SK-N-SH (cell line): ENCODE results near the gene TRDN. TPM values are rescaled to one million over a fixed set of nuclear protein-coding genes. Genes with fewer than 3 reads are reported as not detected.

Source experiments
- CTCF ChIA-PET: fragments of 300-600, 350-600 bp; formaldehyde crosslinking; extraction: SDS; loops from one replicate; lab custom pipeline; 2021; lab: Yijun Ruan, JAX
- POLR2A ChIA-PET: fragments of 350-600 bp; sonication (Branson Sonifier 250); formaldehyde crosslinking; extraction: SDS; loops from one replicate; lab custom pipeline; 2020; ENCODE audit warnings: antibody characterized with exemption, inconsistent platforms; lab: Yijun Ruan, JAX
- DNase-seq: peaks from one replicate; pipeline ENCODE4 v3.0.0; 2012
- H2AFZ ChIP-seq: fragments of 200-600 bp; sonication (generic); 2 replicates; pipeline ENCODE4 v1.8.1; 2016; ENCODE audit warnings: antibody characterized with exemption, mild to moderate bottlenecking, low read depth
- H3F3A ChIP-seq: fragments of 200-600 bp; sonication (generic); replicated peaks from 2 replicates; pipeline ENCODE3; 2016; ENCODE audit warnings: antibody characterized with exemption, mild to moderate bottlenecking; ENCODE audit not compliant: insufficient read depth
- H3K27ac ChIP-seq, 2 experiments: fragments of 200-500 bp in 1 of 2; fragments of 200-600 bp in 1 of 2; sonication (Bioruptor generic) in 1 of 2; sonication (generic), shearing (Covaris generic) in 1 of 2; 2 replicates each; pipeline versions ENCODE4 v1.5.1 to v1.6.1; 2014 to 2016; ENCODE audit warnings: low read depth in 2 of 2, inconsistent platforms in 1 of 2, low read length in 1 of 2, mild to moderate bottlenecking in 1 of 2, mixed read lengths in 1 of 2
- H3K27me3 ChIP-seq: fragments of 200-600 bp; sonication (generic), shearing (Covaris generic); 2 replicates; pipeline ENCODE4 v1.6.1; 2016; ENCODE audit warnings: mixed run types; ENCODE audit not compliant: insufficient read depth
- H3K36me3 ChIP-seq, 2 experiments: fragments of 200-500 bp in 1 of 2; fragments of 200-600 bp in 1 of 2; sonication (Bioruptor generic) in 1 of 2; sonication (generic) in 1 of 2; replicated peaks in 1 of 2; 2 replicates each; pipeline versions ENCODE3 to v1.5.1; 2014 to 2016; ENCODE audit warnings: low read length in 1 of 2, mild to moderate bottlenecking in 1 of 2; ENCODE audit not compliant: insufficient read depth in 2 of 2, control insufficient read depth in 1 of 2
- H3K4me1 ChIP-seq, 2 experiments: fragments of 200-500 bp in 1 of 2; fragments of 200-600 bp in 1 of 2; sonication (Bioruptor generic) in 1 of 2; sonication (generic), shearing (Covaris generic) in 1 of 2; 2 replicates each; pipeline versions ENCODE4 v1.5.1 to v1.6.1; 2014 to 2016; ENCODE audit warnings: low read depth in 1 of 2, low read length in 1 of 2, mixed run types in 1 of 2; ENCODE audit not compliant: insufficient read depth in 2 of 2, control insufficient read depth in 1 of 2
- H3K4me2 ChIP-seq: fragments of 200-600 bp; sonication (generic), shearing (Covaris generic); 2 replicates; pipeline ENCODE4 v1.6.1; 2017; ENCODE audit warnings: mixed run types
- H3K4me3 ChIP-seq, 2 experiments: fragments of 200-500 bp in 1 of 2; fragments of 200-600 bp in 1 of 2; sonication (Bioruptor generic) in 1 of 2; sonication (generic), shearing (Covaris generic) in 1 of 2; 2 replicates each; pipeline versions ENCODE4 v1.5.1 to v1.8.1; 2014 to 2016; ENCODE audit warnings: low read depth in 2 of 2, inconsistent platforms in 1 of 2, low read length in 1 of 2, mild to moderate bottlenecking in 1 of 2, mixed read lengths in 1 of 2, moderate library complexity in 1 of 2
- H3K79me2 ChIP-seq: fragments of 200-600 bp; sonication (generic); 2 replicates; pipeline ENCODE4 v1.8.1; 2017; ENCODE audit warnings: mild to moderate bottlenecking; ENCODE audit not compliant: insufficient read depth
- H3K9ac ChIP-seq: fragments of 200-600 bp; sonication (generic); 2 replicates; pipeline ENCODE4 v1.6.1; 2017; ENCODE audit warnings: mixed run types
- H3K9me2 ChIP-seq: fragments of 200-600 bp; sonication (generic); 2 replicates; pipeline ENCODE4 v1.6.1; 2017; ENCODE audit warnings: mixed run types
- H3K9me3 ChIP-seq: fragments of 200-600 bp; sonication (generic); 2 replicates; pipeline ENCODE4 v1.6.1; 2017; ENCODE audit warnings: mixed run types, mild to moderate bottlenecking, moderate library complexity
- H4K20me1 ChIP-seq: fragments of 200-600 bp; sonication (generic); 2 replicates; pipeline ENCODE4 v1.6.1; 2017; ENCODE audit warnings: mild to moderate bottlenecking, mixed run types; ENCODE audit not compliant: insufficient read depth
- EZH2phosphoT487 ChIP-seq: fragments of 200-600 bp; sonication (generic); IDR thresholded peaks from 2 replicates; pipeline ENCODE4 v1.6.1; 2017; ENCODE audit warnings: low read depth, mixed run types, mild to moderate bottlenecking, antibody characterized with exemption, moderate library complexity, borderline replicate concordance
- GABPA ChIP-seq: IDR thresholded peaks from 2 replicates; pipeline ENCODE4 v1.4.0; 2012; ENCODE audit warnings: low read depth, mild to moderate bottlenecking
- IRF3 ChIP-seq: fragments of 150-350 bp; IDR thresholded peaks from 2 replicates; pipeline ENCODE4 v1.6.1; 2016; ENCODE audit warnings: mild to moderate bottlenecking, low read depth, low read length
- MAX ChIP-seq: IDR thresholded peaks from 2 replicates; pipeline ENCODE4 v1.4.0; 2012; ENCODE audit warnings: low read depth
- NFIC ChIP-seq: IDR thresholded peaks from 2 replicates; pipeline ENCODE4 v1.4.0; 2012; ENCODE audit warnings: borderline replicate concordance
- POLR2AphosphoS5 ChIP-seq: IDR thresholded peaks from 2 replicates; pipeline ENCODE4 v1.6.1; 2012; ENCODE audit warnings: low read depth, low read length
- RAD21 ChIP-seq: IDR thresholded peaks from 2 replicates; pipeline ENCODE4 v1.6.1; 2012; ENCODE audit warnings: mild to moderate bottlenecking, low read length
- REST ChIP-seq: IDR thresholded peaks from 2 replicates; pipeline ENCODE4 v1.6.1; 2012; ENCODE audit warnings: mild to moderate bottlenecking, low read depth, low read length, moderate library complexity
- RXRA ChIP-seq: IDR thresholded peaks from 2 replicates; pipeline ENCODE4 v1.4.0; 2012; ENCODE audit warnings: low read depth, mild to moderate bottlenecking, borderline replicate concordance
- SMC3 ChIP-seq: IDR thresholded peaks from 2 replicates; pipeline ENCODE4 v1.6.1; 2012; ENCODE audit warnings: low read depth, low read length, improper control_type of control experiment
- TEAD4 ChIP-seq: IDR thresholded peaks from 2 replicates; pipeline ENCODE4 v1.4.0; 2012; ENCODE audit warnings: mild to moderate bottlenecking, borderline replicate concordance; ENCODE audit not compliant: insufficient read depth
- USF1 ChIP-seq: IDR thresholded peaks from 2 replicates; pipeline ENCODE4 v1.4.0; 2012; ENCODE audit warnings: low read depth, borderline replicate concordance
- YY1 ChIP-seq: IDR thresholded peaks from 2 replicates; pipeline ENCODE4 v1.4.0; 2012; ENCODE audit warnings: low read depth, mild to moderate bottlenecking
- ZBTB33 ChIP-seq: IDR thresholded peaks from 2 replicates; pipeline ENCODE4 v1.4.0; 2012; ENCODE audit warnings: low read depth, borderline replicate concordance
- WGBS: methylation state at CpG from one replicate; pipeline ENCODE4 v1.1.6; 2017; ENCODE audit warnings: low lambda C conversion rate; 5-methylcytosine and 5-hydroxymethylcytosine counted together
- polyA plus RNA-seq, 3 experiments: library from polyadenylated mRNA; depleted of rRNA; stranded (reverse); fragments of >200 nt; gene quantifications; 2 replicates each; pipeline ENCODE4 v1.2.3, GENCODE V29; 2012

TRDN gene
- polyA plus RNA-seq, 1 of the 3 experiments (the other 2 are of a cell fraction), result not detected

GRCh38 chr6:123635567-123635966, 1.2 kb downstream of the TRDN start:
- 2% methylated on average over 1 of the region's 1 CpG for WGBS
- Histone ChIP-seq H3K79me2 (no peaks in the 10 kb centered on the region), H3K4me2 (no peak overlapping the region), H3K36me3 (no peaks in the 10 kb centered on the region), H4K20me1 (no peaks in the 10 kb centered on the region), H2AFZ (no peak overlapping the region), H3K9ac (no peak overlapping the region), H3K9me2 (no peaks in the 10 kb centered on the region), H3K27me3 (no peaks in the 10 kb centered on the region), H3K4me1 (no peaks in the 10 kb centered on the region), H3K27ac (no peak overlapping the region), H3K4me3 (no peak overlapping the region), H3K9me3 (no peaks in the 10 kb centered on the region), H3F3A (no peaks in the 10 kb centered on the region)
- ChIA-PET POLR2A (no interaction called here), CTCF (interaction anchor here (0.6 kb wide), 1 partner anchor 342 kb away, joined by 3 read pairs; no protein-coding TSS in a partner anchor)
- DNase-seq, result no peak
- TF ChIP-seq ZBTB33 (no peak), REST (no peak), USF1 (no peak), EZH2phosphoT487 (no peak), RAD21 (no peak), GABPA (no peak), NFIC (no peak), IRF3 (no peak)

- Histone ChIP-seq H3K9me3 (no peaks in the 10 kb centered on the region), H3K4me2 (no peak overlapping the region)
- no peak for DNase-seq
- TF ChIP-seq POLR2AphosphoS5 (no peak), RXRA (no peak), YY1 (no peak), SMC3 (no peak), TEAD4 (no peak), MAX (no peak), GABPA (no peak), IRF3 (no peak)
- TF ChIP-seq, all 33 proteins: peak for 0
- 0% methylated on average over 1 of the region's 1 CpG for WGBS
- no peaks in the 10 kb centered on the region for H3K4me1 ChIP-seq
- no peak overlapping the region for H3K4me3 ChIP-seq
- H3K79me2 ChIP-seq, result no peaks in the 10 kb centered on the region
- ChIA-PET CTCF (interaction anchor here (1.4 kb wide), 1 partner anchor 80 kb away, joined by 3 read pairs; no protein-coding TSS in a partner anchor), POLR2A (no interaction called here)
- H3K9ac ChIP-seq, result no peak overlapping the region
- no peak overlapping the region for H3K27ac ChIP-seq
- H3K27me3 ChIP-seq, result no peaks in the 10 kb centered on the region
- no peaks in the 10 kb centered on the region for H4K20me1 ChIP-seq
- no peaks in the 10 kb centered on the region for H3K9me2 ChIP-seq
- no peaks in the 10 kb centered on the region for H3K36me3 ChIP-seq
- H3F3A ChIP-seq, result no peaks in the 10 kb centered on the region
- no peak overlapping the region for H2AFZ ChIP-seq
Measured at GRCh38 chr6:123635144-123635543, 1.6 kb downstream of the TRDN start.
